DND-41 (cell line): ENCODE data around the gene GSS.

Source experiments
- ATAC-seq: fragments of 200-7000 bp; cut with Tn5 transposase; 3 replicates; pipeline ENCODE4 v1.9.1; 2021; ENCODE audit warnings: low read depth; ENCODE audit not compliant: insufficient read depth
- DNase-seq: peaks from one replicate; pipeline ENCODE4 v3.0.0-alpha.2; 2020
- H2AFZ ChIP-seq: 2 replicates; pipeline ENCODE4 v1.6.0; 2012; ENCODE audit warnings: low read depth, low read length
- H3K27ac ChIP-seq: 2 replicates; pipeline ENCODE4 v1.5.1; 2012; ENCODE audit warnings: low read length, inconsistent platforms
- H3K27me3 ChIP-seq: fragments of 200-600 bp; sonication (generic); 2 replicates; pipeline ENCODE4 v1.6.0; 2012; ENCODE audit warnings: low read length, mild to moderate bottlenecking, inconsistent platforms; ENCODE audit not compliant: insufficient read depth, poor library complexity
- H3K36me3 ChIP-seq: 2 replicates; pipeline ENCODE4 v1.5.1; 2012; ENCODE audit warnings: low read length, inconsistent platforms; ENCODE audit not compliant: insufficient read depth
- H3K4me1 ChIP-seq: 2 replicates; pipeline ENCODE4 v1.5.1; 2012; ENCODE audit warnings: mild to moderate bottlenecking, low read length; ENCODE audit not compliant: insufficient read depth
- H3K4me2 ChIP-seq: 2 replicates; pipeline ENCODE4 v1.6.0; 2012; ENCODE audit warnings: mild to moderate bottlenecking, moderate library complexity, low read length, inconsistent platforms; ENCODE audit not compliant: insufficient read depth
- H3K4me3 ChIP-seq, 2 experiments: fragments of 200-600 bp in 1 of 2; shearing (Covaris generic) in 1 of 2; 2 replicates each; pipeline ENCODE4 v1.5.1; 2012 to 2016; ENCODE audit warnings: inconsistent platforms in 2 of 2, low read length in 2 of 2, mild to moderate bottlenecking in 2 of 2, low read depth in 1 of 2, moderate library complexity in 1 of 2
- H3K79me2 ChIP-seq: 2 replicates; pipeline ENCODE4 v1.6.0; 2012; ENCODE audit warnings: low read length, inconsistent platforms; ENCODE audit not compliant: insufficient read depth
- H3K9ac ChIP-seq: 2 replicates; pipeline ENCODE4 v1.6.0; 2012; ENCODE audit warnings: low read depth, mild to moderate bottlenecking, inconsistent platforms, low read length, moderate library complexity
- H3K9me3 ChIP-seq: 2 replicates; pipeline ENCODE4 v1.5.1; 2012; ENCODE audit warnings: low read length, moderate library complexity, mild to moderate bottlenecking, inconsistent platforms; ENCODE audit not compliant: insufficient read depth, severe bottlenecking
- H4K20me1 ChIP-seq: 2 replicates; pipeline ENCODE4 v1.6.0; 2012; ENCODE audit warnings: low read length; ENCODE audit not compliant: insufficient read depth
- EZH2 ChIP-seq: IDR thresholded peaks from 3 replicates; pipeline ENCODE4 v1.6.1; 2012; ENCODE audit warnings: borderline replicate concordance, low read depth, mild to moderate bottlenecking, moderate library complexity, low read length, inconsistent platforms; ENCODE audit not compliant: severe bottlenecking
- TF ChIP-seq, protein P1 (sequence below): IDR thresholded peaks from 2 replicates; pipeline ENCODE4 v1.5.1; 2012; ENCODE audit warnings: borderline replicate concordance, low read length, moderate library complexity, mild to moderate bottlenecking; ENCODE audit not compliant: poor library complexity, severe bottlenecking; ENCODE audit errors: extremely low read depth

The GSS gene

DNA sequence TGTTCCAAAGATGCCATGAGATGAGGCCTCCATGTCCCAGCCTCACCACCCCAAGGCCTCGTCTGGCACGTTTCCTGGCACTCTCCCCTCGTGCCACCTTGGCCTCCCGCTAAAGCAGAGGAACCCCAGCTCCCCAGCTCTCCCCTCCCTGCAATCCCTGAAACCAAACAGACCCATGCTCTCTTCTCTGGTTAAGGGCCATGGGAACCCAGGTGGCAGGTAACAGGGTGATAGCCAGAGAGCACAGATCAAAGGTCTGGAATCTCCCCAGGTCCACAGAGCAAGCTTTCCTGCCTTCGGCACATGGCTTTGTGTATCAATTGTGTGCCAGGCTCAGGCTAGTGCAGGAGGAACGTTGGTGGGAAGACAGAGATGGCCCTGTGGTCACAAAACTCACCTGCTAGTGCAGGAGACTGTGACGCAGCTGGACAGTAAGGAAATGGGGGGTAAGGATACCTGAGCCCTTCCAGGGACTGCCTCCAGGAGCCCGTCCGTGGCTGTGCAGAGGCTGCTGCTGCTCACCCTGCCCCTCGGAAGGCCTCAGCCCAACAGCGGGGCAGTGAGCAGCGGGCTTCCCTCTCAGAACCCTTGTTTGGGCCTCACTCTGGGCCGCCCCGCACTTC, 39.0 kb upstream of the GSS start:
- TF ChIP-seq EZH2: no peak
- TF ChIP-seq, protein P1, sequence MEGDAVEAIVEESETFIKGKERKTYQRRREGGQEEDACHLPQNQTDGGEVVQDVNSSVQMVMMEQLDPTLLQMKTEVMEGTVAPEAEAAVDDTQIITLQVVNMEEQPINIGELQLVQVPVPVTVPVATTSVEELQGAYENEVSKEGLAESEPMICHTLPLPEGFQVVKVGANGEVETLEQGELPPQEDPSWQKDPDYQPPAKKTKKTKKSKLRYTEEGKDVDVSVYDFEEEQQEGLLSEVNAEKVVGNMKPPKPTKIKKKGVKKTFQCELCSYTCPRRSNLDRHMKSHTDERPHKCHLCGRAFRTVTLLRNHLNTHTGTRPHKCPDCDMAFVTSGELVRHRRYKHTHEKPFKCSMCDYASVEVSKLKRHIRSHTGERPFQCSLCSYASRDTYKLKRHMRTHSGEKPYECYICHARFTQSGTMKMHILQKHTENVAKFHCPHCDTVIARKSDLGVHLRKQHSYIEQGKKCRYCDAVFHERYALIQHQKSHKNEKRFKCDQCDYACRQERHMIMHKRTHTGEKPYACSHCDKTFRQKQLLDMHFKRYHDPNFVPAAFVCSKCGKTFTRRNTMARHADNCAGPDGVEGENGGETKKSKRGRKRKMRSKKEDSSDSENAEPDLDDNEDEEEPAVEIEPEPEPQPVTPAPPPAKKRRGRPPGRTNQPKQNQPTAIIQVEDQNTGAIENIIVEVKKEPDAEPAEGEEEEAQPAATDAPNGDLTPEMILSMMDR: no peak
- no peak for DNase-seq
- Histone ChIP-seq H3K27ac (no peak overlapping the region), H3K36me3 (peaks cover 62% of the 10 kb centered on the region), H3K9ac (no peak overlapping the region), H3K4me3 (no peak overlapping the region), H3K79me2 (no peaks in the 10 kb centered on the region), H4K20me1 (peaks cover 19% of the 10 kb centered on the region), H2AFZ (no peak overlapping the region), H3K27me3 (no peaks in the 10 kb centered on the region), H3K9me3 (no peaks in the 10 kb centered on the region), H3K4me2 (no peak overlapping the region), H3K4me1 (no peaks in the 10 kb centered on the region)
- ATAC-seq: no peak

DNA sequence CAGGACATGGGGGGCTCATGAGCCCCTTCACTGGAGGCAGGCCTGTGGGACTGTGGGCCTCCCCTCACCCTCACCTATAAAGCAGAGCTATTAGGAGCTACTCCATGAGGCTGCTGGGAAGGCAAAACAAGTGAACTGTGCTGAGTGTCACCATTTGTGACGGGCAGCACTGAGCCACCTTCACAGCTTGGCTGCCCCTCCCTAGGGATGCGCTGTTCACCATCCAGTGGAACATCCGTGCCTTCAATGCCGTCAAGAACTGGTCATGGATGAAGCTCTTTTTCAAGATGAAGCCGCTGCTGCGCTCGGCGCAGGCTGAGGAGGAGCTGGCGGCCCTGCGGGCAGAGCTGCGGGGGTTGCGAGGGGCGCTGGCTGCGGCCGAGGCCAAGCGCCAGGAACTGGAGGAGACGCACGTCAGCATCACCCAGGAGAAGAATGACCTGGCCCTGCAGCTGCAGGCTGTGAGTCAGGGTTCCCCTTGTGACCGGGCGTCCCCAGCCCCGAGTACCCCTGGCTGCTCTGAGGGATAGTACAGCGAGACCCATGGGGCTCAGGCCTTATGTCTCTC, 38.4 kb upstream of the GSS start:
- Histone ChIP-seq H3K79me2 (no peaks in the 10 kb centered on the region), H3K9ac (no peak overlapping the region), H3K9me3 (no peaks in the 10 kb centered on the region), H3K4me1 (no peaks in the 10 kb centered on the region), H4K20me1 (peaks cover 18% of the 10 kb centered on the region), H3K4me2 (no peak overlapping the region), H2AFZ (no peak overlapping the region), H3K27ac (no peak overlapping the region), H3K27me3 (no peaks in the 10 kb centered on the region), H3K4me3 (no peak overlapping the region), H3K36me3 (peaks cover 56% of the 10 kb centered on the region)
- DNase-seq: no peak
- ATAC-seq: no peak
- TF ChIP-seq EZH2: no peak
- TF ChIP-seq, protein P1: no peak

DNA sequence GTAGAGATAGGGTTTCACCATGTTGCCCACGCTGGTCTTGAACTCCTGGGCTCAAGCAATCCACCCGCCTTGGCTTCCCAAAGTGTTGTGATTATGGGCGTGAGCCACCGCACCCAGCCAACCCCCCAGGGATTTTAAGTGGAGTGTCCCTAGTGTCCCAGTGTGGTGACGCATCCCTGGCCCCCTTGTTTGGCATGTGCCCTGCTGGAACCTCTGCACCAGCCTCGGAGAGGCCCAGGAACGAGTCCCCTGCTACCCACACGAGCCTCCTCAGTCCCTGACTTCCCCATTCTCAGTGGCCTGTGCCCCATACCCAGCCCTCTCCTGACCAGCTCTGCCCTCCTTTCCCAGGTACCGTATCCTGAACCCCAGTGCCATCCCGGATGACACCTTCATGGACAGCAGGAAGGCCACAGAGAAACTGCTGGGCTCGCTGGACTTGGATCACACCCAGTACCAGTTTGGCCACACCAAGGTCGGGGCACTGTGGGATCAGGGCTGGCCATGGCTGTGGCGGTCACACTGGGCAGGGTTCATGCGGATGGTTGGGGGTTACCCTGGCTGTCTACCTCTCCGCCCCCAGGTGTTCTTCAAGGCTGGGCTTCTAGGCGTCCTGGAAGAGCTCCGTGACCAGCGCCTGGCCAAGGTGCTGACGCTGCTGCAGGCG, 37.3 kb upstream of the GSS start:
- Histone ChIP-seq H3K9me3 (no peaks in the 10 kb centered on the region), H3K9ac (no peak overlapping the region), H3K4me1 (no peaks in the 10 kb centered on the region), H3K36me3 (peaks cover 45% of the 10 kb centered on the region), H3K79me2 (no peaks in the 10 kb centered on the region), H4K20me1 (peaks cover 7% of the 10 kb centered on the region; the same call in 1 of the 2 replicates), H3K4me3 (no peak overlapping the region), H3K27ac (no peak overlapping the region), H2AFZ (no peak overlapping the region), H3K4me2 (no peak overlapping the region), H3K27me3 (no peaks in the 10 kb centered on the region)
- TF ChIP-seq EZH2: no peak
- TF ChIP-seq, protein P1: no peak
- ATAC-seq (no peak), DNase-seq (no peak)
